Neural progenitor cell (in vitro differentiated cells): Measurements from ENCODE around the gene RPTOR.

Experiments used
- EZH2 ChIP-seq: fragments of 200-600 bp; sonication (generic); IDR thresholded peaks from 2 replicates; pipeline ENCODE4 v1.6.1; 2017; ENCODE audit warnings: antibody characterized with exemption, mild to moderate bottlenecking, moderate library complexity
- EZH2phosphoT487 ChIP-seq: fragments of 200-600 bp; sonication (generic); IDR thresholded peaks from 2 replicates; pipeline ENCODE4 v1.6.1; 2017; ENCODE audit warnings: antibody characterized with exemption
- TF ChIP-seq, protein P1 (sequence below): fragments of 200-600 bp; sonication (generic); IDR thresholded peaks from 2 replicates; pipeline ENCODE4 v1.5.1; 2017; ENCODE audit warnings: antibody characterized with exemption, mild to moderate bottlenecking

- TF ChIP-seq, protein P1, sequence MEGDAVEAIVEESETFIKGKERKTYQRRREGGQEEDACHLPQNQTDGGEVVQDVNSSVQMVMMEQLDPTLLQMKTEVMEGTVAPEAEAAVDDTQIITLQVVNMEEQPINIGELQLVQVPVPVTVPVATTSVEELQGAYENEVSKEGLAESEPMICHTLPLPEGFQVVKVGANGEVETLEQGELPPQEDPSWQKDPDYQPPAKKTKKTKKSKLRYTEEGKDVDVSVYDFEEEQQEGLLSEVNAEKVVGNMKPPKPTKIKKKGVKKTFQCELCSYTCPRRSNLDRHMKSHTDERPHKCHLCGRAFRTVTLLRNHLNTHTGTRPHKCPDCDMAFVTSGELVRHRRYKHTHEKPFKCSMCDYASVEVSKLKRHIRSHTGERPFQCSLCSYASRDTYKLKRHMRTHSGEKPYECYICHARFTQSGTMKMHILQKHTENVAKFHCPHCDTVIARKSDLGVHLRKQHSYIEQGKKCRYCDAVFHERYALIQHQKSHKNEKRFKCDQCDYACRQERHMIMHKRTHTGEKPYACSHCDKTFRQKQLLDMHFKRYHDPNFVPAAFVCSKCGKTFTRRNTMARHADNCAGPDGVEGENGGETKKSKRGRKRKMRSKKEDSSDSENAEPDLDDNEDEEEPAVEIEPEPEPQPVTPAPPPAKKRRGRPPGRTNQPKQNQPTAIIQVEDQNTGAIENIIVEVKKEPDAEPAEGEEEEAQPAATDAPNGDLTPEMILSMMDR = no peak
- TF ChIP-seq EZH2phosphoT487 = no peak
- TF ChIP-seq EZH2 = no peak
These were observed 401.8 kb downstream of the RPTOR start for GRCh38 chr17:80946449-80946848.
